ENCODE data around the gene SORCS2.

SORCS2 gene

GRCh38 chr4:7422151-7422897 lies 230.0 kb downstream of the SORCS2 start:
- no peak for DNase-seq

DNA sequence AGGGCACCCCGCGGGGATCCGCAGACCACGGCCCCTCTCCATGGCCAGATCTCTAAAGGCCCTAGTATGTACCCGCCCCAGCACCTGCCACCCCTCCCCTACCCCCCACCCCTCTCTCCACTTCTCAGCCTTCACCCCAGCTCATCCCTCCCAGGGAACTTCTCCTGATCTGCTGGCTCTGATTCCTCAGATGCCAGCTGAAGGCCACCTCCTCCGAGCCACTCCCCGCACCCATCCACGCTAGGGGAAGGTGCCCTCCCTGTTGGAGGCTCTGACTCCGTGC lies 230.5 kb downstream of the SORCS2 start:
- no peak for DNase-seq

DNA sequence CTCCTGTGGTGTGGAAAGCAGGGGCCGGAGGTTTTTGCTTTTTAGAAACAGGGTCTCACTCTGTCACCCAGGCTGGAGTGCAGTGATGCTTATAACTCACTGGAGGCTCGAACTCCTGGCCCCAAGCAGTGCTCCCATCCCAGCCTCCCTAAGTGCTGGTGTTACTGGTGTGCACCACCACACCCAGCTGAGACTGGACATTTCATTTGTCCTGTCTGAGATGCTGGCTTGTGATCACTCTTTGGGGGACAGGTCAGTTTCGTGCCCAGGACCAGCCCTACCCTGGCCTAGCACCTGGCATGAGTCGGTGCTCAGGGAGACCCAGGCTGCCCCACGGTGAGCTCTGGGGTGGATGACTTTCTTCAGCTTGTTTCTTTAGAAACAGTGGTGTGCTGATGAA lies 231.1 kb downstream of the SORCS2 start:
- DNase-seq, result no peak

- no peak for DNase-seq
Observed at GRCh38 chr4:7423801-7424552, 231.6 kb downstream of the SORCS2 start.

DNA sequence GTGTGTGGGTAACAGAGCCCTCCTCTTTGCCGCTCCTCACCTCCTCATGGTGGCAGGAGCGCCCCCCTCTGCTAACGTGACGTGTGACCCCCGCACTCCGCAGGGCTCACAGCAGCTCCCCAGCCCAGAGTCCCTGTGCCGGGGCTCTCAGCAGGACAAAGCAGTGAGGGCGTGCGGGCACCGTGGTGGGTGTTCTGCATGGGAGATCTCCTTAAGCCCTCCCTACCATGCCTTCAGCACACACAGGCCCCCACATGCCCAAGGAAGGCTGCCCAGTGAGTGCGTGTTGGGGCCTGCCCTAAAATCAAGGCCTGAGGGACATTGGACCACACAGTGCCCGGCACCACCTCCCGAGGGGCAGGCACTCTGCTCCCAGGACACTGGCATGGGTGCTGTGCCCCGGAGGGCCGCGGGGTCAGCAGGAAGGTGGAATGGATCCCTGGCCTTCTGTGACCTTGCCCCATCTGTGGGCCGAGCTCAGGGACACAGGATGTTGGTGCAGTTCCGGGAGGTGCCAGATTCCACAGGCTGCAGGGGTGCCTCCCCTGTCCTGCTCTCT lies 232.3 kb downstream of the SORCS2 start:
- no peak for DNase-seq

DNA sequence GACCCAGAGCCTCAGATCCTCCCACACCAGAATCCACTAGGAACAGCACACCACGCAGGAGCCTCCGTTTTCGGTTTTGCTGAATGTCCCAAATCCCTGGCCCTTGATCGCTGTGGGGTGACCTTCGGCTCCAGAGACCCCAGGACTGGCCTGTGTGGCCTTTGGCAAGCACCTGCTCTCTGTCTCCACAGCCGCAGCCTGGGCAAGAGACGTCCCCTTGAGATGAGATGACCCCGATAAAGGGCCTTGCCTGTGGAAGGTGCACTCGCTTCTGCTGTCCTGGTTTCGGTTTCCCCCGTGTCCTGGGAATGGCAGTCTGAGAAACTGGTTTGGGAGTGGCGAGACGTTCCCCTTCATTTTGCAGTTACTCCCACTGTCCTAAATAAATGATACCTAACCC lies 232.8 kb downstream of the SORCS2 start:
- DNase-seq, result no peak

DNA sequence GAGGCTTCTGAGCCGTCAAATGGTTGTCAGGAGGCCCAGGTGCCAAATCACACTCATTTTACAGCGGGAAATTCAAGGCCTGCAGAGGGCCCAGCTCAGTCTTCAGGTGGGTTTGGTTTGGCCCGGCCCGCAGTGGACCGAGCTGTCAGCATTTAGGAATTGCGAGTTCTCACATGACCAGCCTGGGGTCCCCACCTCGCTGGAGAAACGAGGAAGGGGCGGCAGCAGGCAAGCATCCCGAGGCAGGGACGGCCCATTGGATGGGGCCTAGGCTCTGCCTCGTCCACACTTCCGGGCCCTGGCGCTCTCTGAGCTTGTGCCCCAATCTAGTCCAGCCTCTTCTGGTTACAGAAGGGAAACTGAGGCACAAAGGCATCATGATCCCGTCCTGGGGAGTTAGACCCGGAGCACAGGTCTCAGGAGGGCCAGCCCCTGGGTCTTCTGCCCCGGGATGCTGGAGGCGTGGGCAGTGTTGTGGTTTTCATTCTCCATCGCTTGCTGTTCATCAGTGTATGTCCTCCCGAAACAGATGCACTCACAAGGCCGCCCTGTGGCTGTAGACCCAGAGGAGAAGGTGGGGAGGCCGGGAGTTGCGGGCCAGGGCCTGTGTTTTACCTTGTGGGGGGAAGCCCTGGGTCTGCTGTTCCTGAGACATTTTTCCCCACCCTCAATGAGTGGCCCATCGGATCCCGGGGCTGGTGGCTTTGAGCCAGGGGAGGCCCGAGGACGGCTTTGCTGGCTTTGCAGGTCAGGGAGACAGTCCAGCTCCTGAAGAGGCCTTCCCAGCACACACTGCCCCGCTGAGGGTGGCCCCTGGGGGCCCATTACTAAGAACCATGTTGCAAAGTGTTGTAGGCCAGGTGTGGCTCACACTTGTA lies 233.5 kb downstream of the SORCS2 start:
- DNase-seq, result no peak

DNA sequence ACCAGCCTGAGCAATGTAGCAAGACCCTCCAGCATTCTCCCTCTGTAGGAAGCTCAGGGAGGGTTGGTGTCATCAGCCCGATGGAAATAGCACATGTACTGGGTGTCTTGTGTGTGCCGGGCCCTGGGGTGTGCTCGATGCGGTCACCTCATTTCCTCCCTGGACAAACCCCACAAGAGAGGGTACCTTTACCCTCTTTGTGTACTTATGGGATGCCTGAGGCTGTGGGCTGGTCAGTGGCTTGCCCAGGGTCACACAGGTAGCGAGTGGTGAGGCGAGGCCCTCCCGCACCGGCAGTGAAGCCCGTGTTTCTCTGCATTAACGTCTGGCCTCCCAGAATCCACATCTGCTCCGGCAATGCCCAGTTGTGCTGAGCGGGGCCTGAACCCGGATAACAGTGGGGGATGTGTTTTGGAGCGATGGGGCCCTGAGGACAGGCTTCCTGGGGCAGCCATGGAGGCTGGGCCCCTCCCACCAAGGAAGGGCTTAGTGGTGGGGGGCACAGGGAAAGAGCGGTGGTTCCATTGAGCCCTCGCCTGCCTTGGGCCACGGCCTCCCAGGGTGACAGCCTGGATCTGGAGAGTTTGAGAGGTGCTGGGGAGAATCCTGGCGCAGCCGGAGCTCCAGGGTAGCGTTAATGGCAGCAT lies 234.3 kb downstream of the SORCS2 start:
- DNase-seq, result no peak

- no peak for DNase-seq
Observed at GRCh38 chr4:7427361-7427760, 235.0 kb downstream of the SORCS2 start.

GRCh38 chr4:7427831-7428260 lies 235.5 kb downstream of the SORCS2 start:
- no peak for DNase-seq

GRCh38 chr4:7428261-7429068 lies 236.1 kb downstream of the SORCS2 start:
- DNase-seq, result no peak

DNA sequence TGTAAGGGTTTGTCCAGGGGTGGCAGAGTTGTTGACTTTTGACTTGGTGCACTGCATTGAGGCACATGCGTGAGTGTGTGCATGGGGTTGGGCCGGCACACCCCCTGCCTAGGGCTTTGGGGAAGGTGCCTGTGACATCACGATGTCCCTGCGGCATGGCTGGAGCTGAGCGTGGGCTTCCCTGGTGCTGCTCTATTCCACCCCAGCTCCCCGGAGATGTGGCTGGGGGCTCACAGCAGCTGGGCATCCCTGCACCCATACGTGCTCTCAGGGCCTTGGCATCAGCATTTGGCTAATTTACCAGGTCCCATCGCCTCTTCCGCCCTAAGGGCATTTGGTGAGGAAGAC lies 236.7 kb downstream of the SORCS2 start:
- DNase-seq, result no peak

DNA sequence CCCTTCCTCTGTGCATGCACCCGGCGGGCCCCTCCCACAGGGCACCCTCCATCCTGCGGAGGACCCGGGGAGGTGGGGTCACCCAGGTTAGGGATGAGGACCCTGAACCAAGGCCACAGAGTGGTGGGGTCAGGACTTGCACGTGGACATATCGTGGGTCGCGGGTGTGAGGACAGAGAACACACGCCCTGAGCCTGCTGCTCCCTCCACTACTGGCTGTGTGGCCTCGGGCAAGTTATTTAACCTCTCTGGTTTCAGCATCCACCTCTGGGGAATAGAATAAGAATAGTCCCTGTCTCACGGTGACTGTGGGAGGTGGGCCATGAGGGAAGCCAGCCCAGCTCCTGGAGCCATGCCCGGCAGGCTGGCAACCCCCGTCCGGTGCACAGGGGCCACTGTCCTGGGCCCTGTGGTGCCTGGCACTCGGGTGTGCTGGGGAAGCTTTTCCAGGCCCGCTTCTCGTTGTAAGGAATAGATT lies 237.3 kb downstream of the SORCS2 start:
- no peak for DNase-seq

DNA sequence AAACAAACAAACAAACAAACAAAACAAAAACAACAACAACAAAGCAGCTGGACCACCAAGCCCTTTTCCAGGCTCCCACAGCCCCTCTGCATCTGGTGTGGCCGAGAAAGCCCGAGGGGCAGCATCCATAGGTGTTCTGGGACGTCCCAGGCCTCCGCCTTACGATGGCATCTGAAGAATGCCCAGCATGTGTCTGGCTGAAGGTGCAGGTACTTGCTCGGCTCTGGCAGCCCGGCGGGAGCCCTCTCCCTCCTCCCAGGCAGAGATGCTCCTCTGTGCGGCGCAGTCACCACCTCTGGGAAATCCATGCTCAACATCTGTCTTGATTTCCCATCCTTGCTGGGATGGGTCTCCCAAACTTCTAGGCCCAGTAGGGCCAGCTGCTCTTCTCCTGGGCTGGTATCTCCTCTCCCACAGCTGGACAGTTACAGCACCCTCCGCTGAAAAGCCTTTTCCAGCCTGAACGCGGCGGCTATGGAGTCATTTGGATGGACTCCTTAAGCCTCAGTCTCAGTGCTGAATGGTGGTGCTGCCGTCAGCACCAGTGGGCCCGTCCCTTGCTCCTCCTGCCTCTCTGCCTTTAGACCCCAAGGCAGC lies 238.1 kb downstream of the SORCS2 start:
- no peak for DNase-seq

GRCh38 chr4:7430965-7431695 lies 238.8 kb downstream of the SORCS2 start:
- no peak for DNase-seq

GRCh38 chr4:7431696-7432530 lies 239.6 kb downstream of the SORCS2 start:
- no peak for DNase-seq

DNA sequence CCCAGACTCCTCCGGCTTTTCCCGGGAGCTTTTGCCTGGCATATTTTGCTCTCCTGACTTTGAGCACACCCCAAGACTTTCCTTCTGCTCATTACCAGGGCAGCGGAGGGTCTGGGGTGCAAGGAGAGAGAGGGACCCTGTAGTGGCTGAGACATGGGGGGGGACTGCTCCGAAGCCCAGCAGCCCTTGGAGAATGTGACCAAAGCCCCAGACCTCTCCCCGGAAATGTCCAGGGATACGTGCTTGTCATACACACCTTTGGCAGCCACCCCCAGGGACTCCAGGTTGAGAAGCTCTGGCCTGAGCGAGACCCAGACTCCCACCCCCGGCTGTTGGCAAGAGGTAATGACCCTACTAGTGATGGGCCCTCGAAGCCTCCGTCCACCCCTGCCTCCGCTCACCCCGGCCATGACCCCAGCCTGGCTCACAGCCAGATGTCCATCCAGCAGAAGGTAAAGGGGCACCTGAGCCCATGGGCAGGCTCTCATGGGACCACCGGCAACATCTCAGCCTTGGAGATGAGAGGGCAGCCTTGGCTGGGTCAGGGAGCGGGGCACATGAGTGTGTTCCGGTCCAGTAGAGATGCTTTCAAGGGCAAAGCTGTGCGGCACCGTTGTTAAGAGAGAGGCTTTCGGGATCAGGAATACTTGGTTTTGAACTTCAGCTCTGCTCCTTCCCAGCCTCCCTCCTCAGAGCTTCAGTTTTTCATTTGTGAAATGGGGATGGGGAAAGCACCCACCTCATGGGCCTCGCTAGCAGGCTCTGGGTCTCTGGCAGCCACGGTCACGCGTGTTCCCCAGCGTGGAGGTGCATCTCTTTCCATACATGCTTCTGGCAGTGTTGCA lies 240.4 kb downstream of the SORCS2 start:
- no peak for DNase-seq

DNA sequence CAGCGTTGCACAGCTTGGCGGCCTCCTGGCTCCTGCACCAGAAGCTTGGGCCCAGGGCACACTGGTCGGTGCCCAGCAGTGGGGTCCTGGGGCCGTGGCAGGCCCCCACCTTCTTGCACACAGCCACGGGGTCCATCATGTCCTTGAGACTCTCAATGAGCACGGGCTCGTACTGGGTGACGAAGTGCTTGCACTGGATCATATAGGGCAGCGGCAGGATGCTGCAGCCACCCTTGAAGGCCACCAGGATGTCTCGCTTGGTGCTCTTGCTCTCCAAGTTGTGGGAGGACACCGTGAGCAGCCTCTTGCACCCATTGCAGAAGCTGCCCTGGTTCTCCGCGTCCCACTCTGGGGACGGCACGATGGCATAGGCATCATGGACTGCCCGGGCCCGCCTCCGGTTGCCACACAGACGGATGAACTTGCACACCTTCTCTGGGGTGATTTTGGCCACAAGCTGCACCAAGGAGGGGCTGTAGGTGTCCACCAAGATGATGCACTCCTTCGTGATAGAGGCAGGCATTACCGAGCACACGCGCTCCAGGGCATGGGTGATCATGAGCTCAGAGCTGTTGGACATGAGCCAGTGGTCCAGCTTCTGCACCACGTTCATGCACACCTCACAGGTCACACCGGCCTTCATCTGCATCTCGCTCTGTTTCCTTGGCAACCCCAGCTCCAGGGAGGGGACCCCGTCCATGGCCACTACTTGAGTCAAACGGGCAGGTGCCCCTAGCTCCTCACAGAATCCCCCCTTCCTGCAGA lies 241.2 kb downstream of the SORCS2 start:
- DNase-seq, result no peak

Measured in activated CD4-positive, alpha-beta T cell treated with anti-CD3 and anti-CD28 coated beads for 4 hours (primary cell).